Activated naive CD4-positive, alpha-beta T cell treated with Interleukin-2 at 50 U/mL for 16 hours (primary cell): ENCODE measurements around the gene TLK1.
"Not testable (repeated sequence)": the region's sequence is repeated elsewhere in the genome, so short reads cannot be mapped to it uniquely, and the experiment has no call there.

Experiments used
- DNase-seq: peaks from one replicate; pipeline ENCODE4 v3.0.0-alpha.2; 2020

Gene TLK1

GRCh38 chr2:171141320-171141719 lies 19.4 kb downstream of the TLK1 start:
- DNase-seq: no peak

GRCh38 chr2:171139860-171140259 lies 20.8 kb downstream of the TLK1 start:
- DNase-seq: no peak

GRCh38 chr2:171136024-171136423 lies 24.7 kb downstream of the TLK1 start:
- DNase-seq: peak; percentile 25

GRCh38 chr2:171134624-171135230 lies 26.0 kb downstream of the TLK1 start:
- no peak for DNase-seq

- DNase-seq: no peak
These were observed 28.6 kb downstream of the TLK1 start for GRCh38 chr2:171132086-171132485.

- no peak for DNase-seq
These were observed 32.2 kb downstream of the TLK1 start for GRCh38 chr2:171128461-171128860.

- DNase-seq: no peak
These were observed 36.2 kb downstream of the TLK1 start for GRCh38 chr2:171124541-171124940.

GRCh38 chr2:171109571-171109970 lies 51.1 kb downstream of the TLK1 start:
- DNase-seq: no peak

- no peak for DNase-seq
These were observed 51.7 kb downstream of the TLK1 start for GRCh38 chr2:171109020-171109419.

GRCh38 chr2:171107803-171108202 lies 52.9 kb downstream of the TLK1 start:
- no peak for DNase-seq

- DNase-seq: no peak
These were observed 56.3 kb downstream of the TLK1 start for GRCh38 chr2:171104379-171104778.

GRCh38 chr2:171102802-171103201 lies 57.9 kb downstream of the TLK1 start:
- DNase-seq: no peak

GRCh38 chr2:171100370-171100769 lies 60.3 kb downstream of the TLK1 start:
- no peak for DNase-seq

- no peak for DNase-seq
These were observed 62.1 kb downstream of the TLK1 start for GRCh38 chr2:171098607-171099006.

GRCh38 chr2:171095014-171095582 lies 65.6 kb downstream of the TLK1 start:
- no peak for DNase-seq

GRCh38 chr2:171091517-171091916 lies 69.2 kb downstream of the TLK1 start:
- not testable (repeated sequence) for DNase-seq

GRCh38 chr2:171089489-171089888 lies 71.2 kb downstream of the TLK1 start:
- DNase-seq: no peak

GRCh38 chr2:171088057-171088834 lies 72.4 kb downstream of the TLK1 start:
- DNase-seq: no peak

GRCh38 chr2:171087547-171087946 lies 73.1 kb downstream of the TLK1 start:
- DNase-seq: no peak

- DNase-seq: peak; percentile 41
These were observed 74.1 kb downstream of the TLK1 start for GRCh38 chr2:171086352-171087290.

- no peak for DNase-seq
These were observed 76.6 kb downstream of the TLK1 start for GRCh38 chr2:171084128-171084527.

- no peak for DNase-seq
These were observed 77.2 kb downstream of the TLK1 start for GRCh38 chr2:171083451-171083850.

- DNase-seq: no peak
These were observed 79.0 kb downstream of the TLK1 start for GRCh38 chr2:171081649-171082111.
